K562 (cell line): ENCODE measurements around the gene ACTR8. TPM values are rescaled to one million over a fixed set of nuclear protein-coding genes. Genes with fewer than 3 reads are reported as not detected.

Source experiments
- ATAC-seq: fragments of 200-7000 bp; cut with Tn5 transposase; 3 replicates; pipeline ENCODE4 v1.9.1; 2020; ENCODE audit warnings: moderate library complexity
- BruUV-seq: library from RNA; stranded (reverse); fragments of 400-500 nt; replicated peaks from 2 replicates; lab custom pipeline; 2021; lab: Mats Ljungman, UMichigan
- CTCF ChIA-PET: fragments of 300-600 bp; formaldehyde crosslinking; extraction: SDS; loops from one replicate; lab custom pipeline; 2021; ENCODE audit warnings: low intra/inter-chr PET ratio; lab: Yijun Ruan, JAX
- POLR2A ChIA-PET: fragments of 300-600, 350-650 bp; sonication (Branson Sonifier 250); formaldehyde crosslinking; extraction: SDS; loops from one replicate; lab custom pipeline; 2021; ENCODE audit warnings: antibody characterized with exemption, inconsistent platforms; lab: Yijun Ruan, JAX
- DNase-seq, 4 experiments: peaks; one replicate each; pipeline versions ENCODE4 v3.0.0 to v3.0.0-alpha.2; 2011 to 2018; ENCODE audit warnings: low spot score in 3 of 4, mixed read lengths in 3 of 4; ENCODE audit errors: extremely low read depth in 1 of 4
- FAIRE-seq: peaks from 2 replicates; lab custom pipeline; 2011; peaks lifted over from hg19 to GRCh38; lab: Jason Lieb, UNC
- H2AFZ ChIP-seq: 2 replicates; pipeline ENCODE4 v1.6.0; 2011; ENCODE audit warnings: low read depth, low read length, control low read depth, inconsistent platforms
- H3K27ac ChIP-seq: fragments of 200-600 bp; 3 replicates; pipeline ENCODE4 v1.8.0; 2011; ENCODE audit warnings: low read depth, mild to moderate bottlenecking, control low read depth, inconsistent platforms, low read length, moderate library complexity, mixed read lengths; ENCODE audit errors: extremely low read depth
- H3K27me3 ChIP-seq, 2 experiments: fragments of 300-600 bp in 1 of 2; 2 replicates in 1 of 2; 3 replicates in 1 of 2; pipeline versions ENCODE4 v1.6.0 to v1.8.0; 2011; ENCODE audit warnings: inconsistent platforms in 2 of 2, low read length in 2 of 2, mild to moderate bottlenecking in 1 of 2, mixed read lengths in 1 of 2, moderate library complexity in 1 of 2; ENCODE audit not compliant: control insufficient read depth in 2 of 2, insufficient read depth in 2 of 2
- H3K36me3 ChIP-seq: fragments of 300-600 bp; 3 replicates; pipeline ENCODE4 v1.8.0; 2011; ENCODE audit warnings: mild to moderate bottlenecking, low read length, inconsistent platforms; ENCODE audit not compliant: control insufficient read depth, insufficient read depth
- H3K4me1 ChIP-seq, 2 experiments: fragments of 200-600 bp in 1 of 2; replicated peaks in 1 of 2; 2 replicates in 1 of 2; 3 replicates in 1 of 2; pipeline versions ENCODE4 v1.5.1 to v1.8.0; 2011; ENCODE audit warnings: inconsistent platforms in 2 of 2, low read length in 2 of 2, mild to moderate bottlenecking in 1 of 2, mixed read lengths in 1 of 2, moderate library complexity in 1 of 2; ENCODE audit not compliant: control insufficient read depth in 2 of 2, insufficient read depth in 2 of 2
- H3K4me2 ChIP-seq: 2 replicates; pipeline ENCODE4 v1.6.1; 2011; ENCODE audit warnings: low read length, control low read depth, inconsistent platforms, mixed read lengths; ENCODE audit not compliant: insufficient read depth
- H3K4me3 ChIP-seq: fragments of 200-600 bp; sonication (generic), shearing (Covaris generic); 2 replicates; pipeline ENCODE4 v1.5.1; 2016; ENCODE audit warnings: control low read depth, inconsistent platforms
- H3K79me2 ChIP-seq: fragments of 200-600 bp; 3 replicates; pipeline ENCODE4 v1.8.0; 2011; ENCODE audit warnings: low read length, inconsistent platforms; ENCODE audit not compliant: control insufficient read depth, insufficient read depth
- H3K9ac ChIP-seq, 2 experiments: 2 replicates each; pipeline versions ENCODE4 v1.6.0 to v1.6.1; 2011; ENCODE audit warnings: low read depth in 2 of 2, low read length in 2 of 2, control low read depth in 1 of 2, inconsistent platforms in 1 of 2, mild to moderate bottlenecking in 1 of 2, mixed read lengths in 1 of 2; ENCODE audit not compliant: insufficient read depth in 1 of 2
- H3K9me1 ChIP-seq: one replicate; pipeline ENCODE4 v1.6.0; 2011; ENCODE audit warnings: inconsistent platforms, mild to moderate bottlenecking, low read length, moderate library complexity; ENCODE audit not compliant: control insufficient read depth, insufficient read depth
- H3K9me3 ChIP-seq: replicated peaks from 2 replicates; pipeline ENCODE4 v1.5.1; 2011; ENCODE audit warnings: low read depth, low read length, inconsistent platforms; ENCODE audit not compliant: control insufficient read depth, insufficient read depth
- H4K20me1 ChIP-seq: replicated peaks from 2 replicates; pipeline ENCODE4 v1.6.1; 2011; ENCODE audit warnings: low read length, inconsistent platforms, mixed read lengths; ENCODE audit not compliant: control insufficient read depth, insufficient read depth
- ADNP ChIP-seq: fragments of 200-800 bp; sonication (Bioruptor generic); IDR thresholded peaks from 2 replicates; pipeline ENCODE4 v1.6.1; 2016; ENCODE audit warnings: missing genetic modification characterization, missing compliant biosample characterization
- CHCHD3 ChIP-seq: fragments of 250-450 bp; sonication (Bioruptor Pico); IDR thresholded peaks from 2 replicates; pipeline ENCODE4 v2.1.2; 2022; ENCODE audit warnings: mild to moderate bottlenecking
- CTCFL ChIP-seq: IDR thresholded peaks from 2 replicates; pipeline ENCODE4 v1.6.1; 2011; ENCODE audit warnings: borderline replicate concordance, low read depth, mild to moderate bottlenecking, moderate library complexity, low read length; ENCODE audit not compliant: insufficient read depth, poor library complexity, severe bottlenecking
- CUX1 ChIP-seq: fragments of 200-800 bp; sonication (Bioruptor generic); IDR thresholded peaks from 2 replicates; pipeline ENCODE4 v1.6.1; 2016; ENCODE audit warnings: missing genetic modification characterization, missing compliant biosample characterization
- FOXP1 ChIP-seq: sonication (generic); formaldehyde crosslinking; IDR thresholded peaks from 2 replicates; pipeline ENCODE4 v1.8.0; 2022; ENCODE audit warnings: mild to moderate bottlenecking, missing genetic modification reagents
- KDM4B ChIP-seq, 2 experiments: fragments of 450-650 bp in 1 of 2; sonication (generic) in 1 of 2; IDR thresholded peaks; 2 replicates each; pipeline ENCODE4 v1.6.1; 2016 to 2017; ENCODE audit warnings: borderline replicate concordance in 2 of 2, antibody characterized with exemption in 1 of 2, low read depth in 1 of 2, mild to moderate bottlenecking in 1 of 2
- MAFF ChIP-seq: IDR thresholded peaks from 2 replicates; pipeline ENCODE4 v1.6.1; 2012; ENCODE audit warnings: low read length, improper control_type of control experiment
- MIER1 ChIP-seq: fragments of 450-650 bp; IDR thresholded peaks from 2 replicates; pipeline ENCODE4 v1.6.1; 2016; ENCODE audit warnings: antibody characterized with exemption, mild to moderate bottlenecking, low read depth
- RAD21 ChIP-seq, 2 experiments: fragments of 250-450 bp in 1 of 2; fragments of 450-650 bp in 1 of 2; sonication (Bioruptor Pico) in 1 of 2; formaldehyde crosslinking in 1 of 2; IDR thresholded peaks in 1 of 2; conservative IDR thresholded peaks in 1 of 2; 2 replicates each; pipeline versions ENCODE4 v1.4.0 to v1.8.0; 2020 to 2022; ENCODE audit warnings: mild to moderate bottlenecking in 2 of 2, moderate library complexity in 1 of 2
- RBM25 ChIP-seq: fragments of 200-400 bp; formaldehyde crosslinking; IDR thresholded peaks from 2 replicates; pipeline ENCODE4 v1.6.1; 2018; ENCODE audit warnings: low read length, low read depth, moderate library complexity; ENCODE audit not compliant: severe bottlenecking
- RFX5 ChIP-seq: IDR thresholded peaks from 2 replicates; pipeline ENCODE4 v1.6.1; 2011; ENCODE audit warnings: low read depth, mild to moderate bottlenecking, improper control_type of control experiment, low read length
- USF2 ChIP-seq: sonication (generic); formaldehyde crosslinking; IDR thresholded peaks from 2 replicates; pipeline ENCODE4 v1.5.0; 2020; ENCODE audit warnings: missing genetic modification reagents
- ZNF511 ChIP-seq: sonication (generic); formaldehyde crosslinking; IDR thresholded peaks from 2 replicates; pipeline ENCODE4 v1.8.0; 2022; ENCODE audit warnings: mild to moderate bottlenecking, missing genetic modification reagents
- WGBS: fragments of 100-300 bp; shearing (Covaris generic); methylation state at CpG from one replicate; pipeline ENCODE4 v1.1.6; 2016; ENCODE audit warnings: low coverage, mixed read lengths; ENCODE audit not compliant: insufficient coverage; ENCODE audit errors: missing lambda C conversion rate; 5-methylcytosine and 5-hydroxymethylcytosine counted together
- in situ Hi-C: fragments of 300-500 bp; cut with MboI; formaldehyde crosslinking; loops from 4 replicates; pipeline ENCODE4 v1.15.0; 2018; ENCODE audit warnings: inconsistent platforms, mixed read lengths
- intact Hi-C: fragments of 100-400 bp; cut with micrococcal nuclease; formaldehyde crosslinking; loops from 2 replicates; pipeline ENCODE4 v1.14.2; 2022
- polyA plus RNA-seq, 8 experiments: library from polyadenylated mRNA; depleted of rRNA in 4 of 8; stranded (reverse) in 5 of 8; unstranded in 3 of 8; fragments of >200 nt; fragmentation: Nextera tagmentation in 2 of 8; fragmentation: Illumina TruSeq in 1 of 8; extraction: Ambion mirVana in 2 of 8; extraction: Trizol in 1 of 8; gene quantifications; 2 replicates each; pipeline versions ENCODE4 v1.2.1 to v1.2.3, GENCODE V29; 2011 to 2014; ENCODE audit warnings: inconsistent platforms in 1 of 8, missing spikeins in 1 of 8
- total RNA-seq, 7 experiments: library from RNA; depleted of rRNA in 6 of 7; stranded (reverse); fragments of >200 nt in 6 of 7; fragmentation: Illumina TruSeq in 2 of 7; extraction: Trizol in 2 of 7; gene quantifications; 2 replicates each; pipeline versions ENCODE4 v1.2.1 to v1.2.3, GENCODE V29; 2011 to 2021; ENCODE audit warnings: low replicate concordance in 1 of 7

ACTR8 gene
- total and polyA plus RNA-seq, 9 of the 15 experiments (the other 6 are each of a cell fraction or from before 2014, with no cell fraction given): 4.8 to 24.2 (median 17.5) TPM

GRCh38 chr3:53884623-53885022 lies 2.7 kb upstream of the ACTR8 start:
- Histone ChIP-seq H4K20me1 (0 out of 2 replicates have a peak, but pooled peaks cover 10% of the 10 kb centered on the region), H3K4me1 (peaks cover 5 to 14% of the 10 kb centered on the region in 2 experiments; a peak in 4 of 5 replicates), H3K9me3 (no peaks in the 10 kb centered on the region), H3K27me3 (no peaks in the 10 kb centered on the region), H3K27ac (no peak overlapping the region), H3K4me3 (no peak overlapping the region), H3K79me2 (peaks cover 20% of the 10 kb centered on the region), H3K4me2 (no peak overlapping the region), H2AFZ (no peak overlapping the region), H3K36me3 (peaks cover 41% of the 10 kb centered on the region), H3K9ac (no peak overlapping the region), H3K9me1 (peaks cover 2% of the 10 kb centered on the region)
- in situ Hi-C loops (no loop called here), intact Hi-C loops (no loop called here)
- TF ChIP-seq MIER1: no peak
- no peak for TF ChIP-seq USF2 (CRISPR knock-in tag)
- TF ChIP-seq CTCFL: no peak
- no peak for TF ChIP-seq ZNF511
- TF ChIP-seq RAD21 (CRISPR knock-in tag; conservative IDR thresholded peaks at IDR 0.05 in 1 of 2, IDR thresholded peaks at IDR 0.05 in 1 of 2): no peak
- TF ChIP-seq CUX1 (CRISPR knock-in tag): no peak
- no peak for TF ChIP-seq CHCHD3 (CRISPR knock-in tag)
- no peak for TF ChIP-seq MAFF
- no peak for TF ChIP-seq ADNP (tag)
- TF ChIP-seq RFX5: no peak
- TF ChIP-seq RBM25: no peak
- TF ChIP-seq KDM4B (IDR thresholded peaks at IDR 0.05; ENCODE audit: borderline replicate concordance in 2 of 2, low read depth in 1 of 2): no peak
- TF ChIP-seq FOXP1 (CRISPR knock-in tag): no peak
- no TSS peak for BruUV-seq
- DNase-seq: no peak
- ChIA-PET CTCF (no interaction called here), POLR2A (no interaction called here)
- WGBS: 95% methylated on average over 9 of the region's 11 CpGs
- ATAC-seq: no peak
- no peak for FAIRE-seq
